A549 (cell line): ENCODE measurements around the gene TUSC2. TPM values are rescaled to one million over a fixed set of nuclear protein-coding genes. Genes with fewer than 3 reads are reported as not detected.

Experiments used
- ATAC-seq, 2 experiments: fragments of 200-7000 bp in 1 of 2; fragments of >200 bp in 1 of 2; cut with Nextera tagmentation in 1 of 2; cut with Tn5 transposase in 1 of 2; 3 replicates each; pipeline versions ENCODE4 v1.8.0 to v1.9.1; 2018 to 2020; ENCODE audit warnings: mild to moderate bottlenecking in 1 of 2, moderate library complexity in 1 of 2
- CTCF ChIA-PET: fragments of 300-600 bp; sonication (Branson Sonifier 250); formaldehyde crosslinking; extraction: SDS; loops from one replicate; lab custom pipeline; 2021; ENCODE audit warnings: antibody characterized with exemption, inconsistent platforms; lab: Yijun Ruan, JAX
- POLR2A ChIA-PET: fragments of 350-600 bp; formaldehyde crosslinking; extraction: SDS; loops from one replicate; lab custom pipeline; 2021; ENCODE audit warnings: antibody characterized with exemption, inconsistent platforms; lab: Yijun Ruan, JAX
- DNase-seq, 2 experiments: peaks; one replicate each; pipeline versions ENCODE4 v3.0.0 to v3.0.0-alpha.2; 2011 to 2016; ENCODE audit warnings: low read depth in 1 of 2, low spot score in 1 of 2
- FAIRE-seq: peaks from 2 replicates; lab custom pipeline; 2011; peaks lifted over from hg19 to GRCh38; lab: Jason Lieb, UNC
- H3K27ac ChIP-seq, 2 experiments: fragments of >200 bp; sonication (Bioruptor Twin); formaldehyde crosslinking; 3 replicates each; pipeline ENCODE4 v1.5.1; 2016 to 2017
- H3K4me1 ChIP-seq: fragments of >200 bp; sonication (Bioruptor Twin); formaldehyde crosslinking; 3 replicates; pipeline ENCODE4 v1.6.1; 2016
- H3K4me2 ChIP-seq: fragments of >200 bp; sonication (Bioruptor Twin); formaldehyde crosslinking; 3 replicates; pipeline ENCODE4 v1.6.1; 2016
- H3K4me3 ChIP-seq: fragments of >200 bp; sonication (Bioruptor Twin); formaldehyde crosslinking; 3 replicates; pipeline ENCODE4 v1.5.1; 2016
- H3K9me3 ChIP-seq: fragments of >200 bp; sonication (Bioruptor Twin); formaldehyde crosslinking; 3 replicates; pipeline ENCODE4 v1.6.1; 2016
- CBX8 ChIP-seq: fragments of 200-600 bp; sonication (generic); IDR thresholded peaks from 2 replicates; pipeline ENCODE4 v1.6.1; 2016
- CEBPB ChIP-seq, 2 experiments: fragments of >200 bp in 1 of 2; sonication (Bioruptor Twin) in 1 of 2; formaldehyde crosslinking in 1 of 2; IDR thresholded peaks; 2 replicates each; pipeline ENCODE4 v1.6.1; 2012 to 2016
- EP300 ChIP-seq, 2 experiments: fragments of >200 bp; sonication (Bioruptor Twin); formaldehyde crosslinking; IDR thresholded peaks; 2 replicates in 1 of 2; 3 replicates in 1 of 2; pipeline ENCODE4 v1.6.1; 2016 to 2017
- FOSB ChIP-seq: fragments of 250-450 bp; sonication (Bioruptor Pico); IDR thresholded peaks from 2 replicates; pipeline ENCODE4 v1.5.0; 2020; ENCODE audit warnings: mild to moderate bottlenecking, moderate library complexity
- FOXS1 ChIP-seq: fragments of 250-450 bp; sonication (Bioruptor Pico); IDR thresholded peaks from 2 replicates; pipeline ENCODE4 v1.5.0; 2020; ENCODE audit warnings: mild to moderate bottlenecking, moderate library complexity
- HDAC2 ChIP-seq: fragments of 200-600 bp; sonication (generic); IDR thresholded peaks from 2 replicates; pipeline ENCODE4 v1.6.1; 2016
- HOXB5 ChIP-seq: fragments of 250-450 bp; sonication (Bioruptor Pico); IDR thresholded peaks from 2 replicates; pipeline ENCODE4 v1.5.0; 2020; ENCODE audit warnings: mild to moderate bottlenecking, moderate library complexity
- JUNB ChIP-seq: fragments of >200 bp; sonication (Bioruptor Twin); formaldehyde crosslinking; IDR thresholded peaks from 2 replicates; pipeline ENCODE4 v1.6.1; 2016
- KDM5A ChIP-seq: fragments of 200-600 bp; sonication (generic); IDR thresholded peaks from 2 replicates; pipeline ENCODE4 v1.6.1; 2016; ENCODE audit warnings: antibody characterized with exemption, mild to moderate bottlenecking
- MAFK ChIP-seq: fragments of 450-650 bp; IDR thresholded peaks from 2 replicates; pipeline ENCODE4 v1.6.1; 2014; ENCODE audit not compliant: partially characterized antibody
- MAZ ChIP-seq: fragments of 150-350 bp; IDR thresholded peaks from 2 replicates; pipeline ENCODE4 v1.6.1; 2014; ENCODE audit warnings: antibody characterized with exemption, low read depth, low read length, borderline replicate concordance
- NR3C1 ChIP-seq: fragments of >200 bp; sonication (Bioruptor Twin); formaldehyde crosslinking; IDR thresholded peaks from 3 replicates; pipeline ENCODE4 v1.6.1; 2017
- PHF8 ChIP-seq: fragments of 200-600 bp; sonication (generic); IDR thresholded peaks from 2 replicates; pipeline ENCODE4 v1.6.1; 2016; ENCODE audit warnings: low read depth, mild to moderate bottlenecking, antibody characterized with exemption, moderate library complexity, borderline replicate concordance
- POLR2A ChIP-seq: IDR thresholded peaks from 2 replicates; pipeline ENCODE4 v1.6.1; 2012; ENCODE audit warnings: mild to moderate bottlenecking, low read length
- RFX5 ChIP-seq: fragments of 450-650 bp; IDR thresholded peaks from 2 replicates; pipeline ENCODE4 v1.7.1; 2014; ENCODE audit warnings: antibody characterized with exemption, mild to moderate bottlenecking, moderate library complexity
- RNF2 ChIP-seq: fragments of 200-600 bp; sonication (generic); IDR thresholded peaks from 2 replicates; pipeline ENCODE4 v1.6.1; 2016; ENCODE audit warnings: low read depth, mild to moderate bottlenecking, antibody characterized with exemption, moderate library complexity, borderline replicate concordance
- SMC3 ChIP-seq: fragments of >200 bp; sonication (Bioruptor Twin); formaldehyde crosslinking; IDR thresholded peaks from 3 replicates; pipeline ENCODE4 v1.6.1; 2018; ENCODE audit warnings: inconsistent platforms
- SREBF2 ChIP-seq: fragments of 450-650 bp; IDR thresholded peaks from 2 replicates; pipeline ENCODE4 v1.6.1; 2014; ENCODE audit warnings: mild to moderate bottlenecking, moderate library complexity
- TFCP2L1 ChIP-seq: fragments of 250-450 bp; sonication (Bioruptor Pico); IDR thresholded peaks from 2 replicates; pipeline ENCODE4 v1.5.0; 2021; ENCODE audit warnings: mild to moderate bottlenecking
- ZSCAN20 ChIP-seq: fragments of 250-450 bp; sonication (Bioruptor Pico); IDR thresholded peaks from 2 replicates; pipeline ENCODE4 v1.8.0; 2022; ENCODE audit warnings: mild to moderate bottlenecking, moderate library complexity
- WGBS: methylation state at CpG from one replicate; pipeline ENCODE4 v1.1.6; 2017; ENCODE audit errors: missing lambda C conversion rate; 5-methylcytosine and 5-hydroxymethylcytosine counted together
- polyA plus RNA-seq, 4 experiments: library from polyadenylated mRNA; depleted of rRNA in 3 of 4; stranded (reverse); fragments of >200 nt; fragmentation: RNase III in 1 of 4; extraction: RNeasy Plus Mini Kit Qiagen cat#74134 plus additional on column Dnase treatment in 1 of 4; gene quantifications; 2 replicates in 3 of 4; 3 replicates in 1 of 4; pipeline ENCODE4 v1.2.3, GENCODE V29; 2011 to 2017
- TF ChIP-seq, protein P1 (sequence below): fragments of 250-450 bp; sonication (Bioruptor Pico); IDR thresholded peaks from 2 replicates; pipeline ENCODE4 v1.5.0; 2021; ENCODE audit warnings: mild to moderate bottlenecking, moderate library complexity, borderline replicate concordance
- TF ChIP-seq, protein P2 (sequence below): fragments of >200 bp; sonication (Bioruptor Twin); formaldehyde crosslinking; IDR thresholded peaks from 2 replicates; pipeline ENCODE4 v1.6.1; 2016
- TF ChIP-seq, protein P3 (sequence below): fragments of 450-650 bp; IDR thresholded peaks from 2 replicates; pipeline ENCODE4 v1.6.1; 2014; ENCODE audit warnings: antibody characterized with exemption
- TF ChIP-seq, protein P4 (sequence below): fragments of 250-450 bp; sonication (Bioruptor Pico); IDR thresholded peaks from 2 replicates; pipeline ENCODE4 v1.5.0; 2020; ENCODE audit warnings: low read depth, mild to moderate bottlenecking, moderate library complexity
- TF ChIP-seq, protein P5 (sequence below): IDR thresholded peaks from 2 replicates; pipeline ENCODE4 v1.6.1; 2012

TUSC2 gene
- polyA plus RNA-seq, 2 of the 4 experiments (the other 2 are of a cell fraction): 18.2 to 23.5 TPM

DNA sequence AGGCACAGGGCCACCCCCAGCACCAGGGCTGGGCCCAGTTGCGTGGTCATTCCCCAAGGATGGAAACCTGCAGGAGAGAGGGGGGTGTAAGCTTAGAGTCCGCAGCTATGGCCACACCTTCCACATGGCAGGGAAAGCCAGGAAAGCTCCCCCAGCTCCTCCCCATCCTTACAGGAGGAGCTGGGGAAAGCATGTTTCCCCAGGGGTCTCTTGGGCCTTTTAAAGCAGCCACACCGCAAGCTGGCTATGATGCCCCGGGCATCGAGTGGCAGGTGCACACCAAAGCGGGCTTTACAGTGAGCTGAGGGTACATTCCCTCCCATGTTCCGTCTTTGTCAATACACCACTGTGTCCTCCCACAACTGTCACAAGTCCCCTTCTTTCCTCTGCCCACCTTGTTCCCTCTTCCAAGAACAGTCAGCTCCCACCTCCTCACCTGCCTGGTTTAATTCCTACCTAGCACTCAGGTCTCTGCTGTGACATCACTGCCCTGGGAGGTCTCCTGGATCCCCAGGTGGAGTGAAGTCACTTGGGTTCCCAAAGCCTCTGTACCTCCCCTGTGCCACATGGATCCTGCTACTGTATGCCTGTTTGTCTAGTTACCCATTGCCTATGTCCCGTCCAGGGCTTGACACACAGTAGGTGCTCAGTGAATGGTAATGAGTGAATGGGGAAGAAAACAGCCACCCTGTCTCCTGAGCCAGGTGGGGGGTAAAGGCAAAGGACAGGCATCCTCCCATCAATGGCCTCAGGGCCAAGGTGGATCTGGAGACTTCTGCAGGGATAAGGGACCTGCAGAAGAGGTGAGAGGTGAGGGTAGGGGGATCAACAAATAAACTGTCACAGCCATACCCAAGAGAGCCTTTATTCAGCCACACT, 32.2 kb downstream of the TUSC2 start:
- POLR2A ChIA-PET: no interaction called here
- 84% methylated on average over 8 of the region's 8 CpGs for WGBS
- FAIRE-seq (no peak), ATAC-seq (no peak), DNase-seq (no peak)
- Histone ChIP-seq H3K4me3 (no peak overlapping the region), H3K4me1 (peaks cover 26% of the 10 kb centered on the region; the same call in 2 of the 3 replicates), H3K9me3 (no peaks in the 10 kb centered on the region), H3K4me2 (no peak overlapping the region), H3K27ac (no peak overlapping the region)
- CTCF ChIA-PET: interaction anchor here (1.1 to 1.5 kb wide), 3 partner anchors 21 to 49 kb away, joined by 3 to 5 read pairs (median 4); no protein-coding TSS in a partner anchor
- TF ChIP-seq ZSCAN20 (CRISPR knock-in tag) (no peak), NR3C1 (no peak), HOXB5 (CRISPR knock-in tag) (no peak), FOSB (CRISPR knock-in tag) (no peak), FOXS1 (CRISPR knock-in tag) (no peak), HDAC2 (no peak), PHF8 (no peak), POLR2A (no peak), EP300 (IDR thresholded peaks at IDR 0.05) (no peak), KDM5A (no peak), CEBPB (IDR thresholded peaks at IDR 0.05) (no peak)
- TF ChIP-seq, protein P1, sequence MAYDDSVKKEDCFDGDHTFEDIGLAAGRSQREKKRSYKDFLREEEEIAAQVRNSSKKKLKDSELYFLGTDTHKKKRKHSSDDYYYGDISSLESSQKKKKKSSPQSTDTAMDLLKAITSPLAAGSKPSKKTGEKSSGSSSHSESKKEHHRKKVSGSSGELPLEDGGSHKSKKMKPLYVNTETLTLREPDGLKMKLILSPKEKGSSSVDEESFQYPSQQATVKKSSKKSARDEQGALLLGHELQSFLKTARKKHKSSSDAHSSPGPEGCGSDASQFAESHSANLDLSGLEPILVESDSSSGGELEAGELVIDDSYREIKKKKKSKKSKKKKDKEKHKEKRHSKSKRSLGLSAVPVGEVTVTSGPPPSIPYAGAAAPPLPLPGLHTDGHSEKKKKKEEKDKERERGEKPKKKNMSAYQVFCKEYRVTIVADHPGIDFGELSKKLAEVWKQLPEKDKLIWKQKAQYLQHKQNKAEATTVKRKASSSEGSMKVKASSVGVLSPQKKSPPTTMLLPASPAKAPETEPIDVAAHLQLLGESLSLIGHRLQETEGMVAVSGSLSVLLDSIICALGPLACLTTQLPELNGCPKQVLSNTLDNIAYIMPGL (CRISPR knock-in tag): no peak
- TF ChIP-seq, protein P2, sequence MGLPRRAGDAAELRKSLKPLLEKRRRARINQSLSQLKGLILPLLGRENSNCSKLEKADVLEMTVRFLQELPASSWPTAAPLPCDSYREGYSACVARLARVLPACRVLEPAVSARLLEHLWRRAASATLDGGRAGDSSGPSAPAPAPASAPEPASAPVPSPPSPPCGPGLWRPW: no peak
- TF ChIP-seq, protein P3, sequence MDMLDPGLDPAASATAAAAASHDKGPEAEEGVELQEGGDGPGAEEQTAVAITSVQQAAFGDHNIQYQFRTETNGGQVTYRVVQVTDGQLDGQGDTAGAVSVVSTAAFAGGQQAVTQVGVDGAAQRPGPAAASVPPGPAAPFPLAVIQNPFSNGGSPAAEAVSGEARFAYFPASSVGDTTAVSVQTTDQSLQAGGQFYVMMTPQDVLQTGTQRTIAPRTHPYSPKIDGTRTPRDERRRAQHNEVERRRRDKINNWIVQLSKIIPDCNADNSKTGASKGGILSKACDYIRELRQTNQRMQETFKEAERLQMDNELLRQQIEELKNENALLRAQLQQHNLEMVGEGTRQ: no peak
- TF ChIP-seq, protein P4, sequence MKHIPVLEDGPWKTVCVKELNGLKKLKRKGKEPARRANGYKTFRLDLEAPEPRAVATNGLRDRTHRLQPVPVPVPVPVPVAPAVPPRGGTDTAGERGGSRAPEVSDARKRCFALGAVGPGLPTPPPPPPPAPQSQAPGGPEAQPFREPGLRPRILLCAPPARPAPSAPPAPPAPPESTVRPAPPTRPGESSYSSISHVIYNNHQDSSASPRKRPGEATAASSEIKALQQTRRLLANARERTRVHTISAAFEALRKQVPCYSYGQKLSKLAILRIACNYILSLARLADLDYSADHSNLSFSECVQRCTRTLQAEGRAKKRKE: no peak

DNA sequence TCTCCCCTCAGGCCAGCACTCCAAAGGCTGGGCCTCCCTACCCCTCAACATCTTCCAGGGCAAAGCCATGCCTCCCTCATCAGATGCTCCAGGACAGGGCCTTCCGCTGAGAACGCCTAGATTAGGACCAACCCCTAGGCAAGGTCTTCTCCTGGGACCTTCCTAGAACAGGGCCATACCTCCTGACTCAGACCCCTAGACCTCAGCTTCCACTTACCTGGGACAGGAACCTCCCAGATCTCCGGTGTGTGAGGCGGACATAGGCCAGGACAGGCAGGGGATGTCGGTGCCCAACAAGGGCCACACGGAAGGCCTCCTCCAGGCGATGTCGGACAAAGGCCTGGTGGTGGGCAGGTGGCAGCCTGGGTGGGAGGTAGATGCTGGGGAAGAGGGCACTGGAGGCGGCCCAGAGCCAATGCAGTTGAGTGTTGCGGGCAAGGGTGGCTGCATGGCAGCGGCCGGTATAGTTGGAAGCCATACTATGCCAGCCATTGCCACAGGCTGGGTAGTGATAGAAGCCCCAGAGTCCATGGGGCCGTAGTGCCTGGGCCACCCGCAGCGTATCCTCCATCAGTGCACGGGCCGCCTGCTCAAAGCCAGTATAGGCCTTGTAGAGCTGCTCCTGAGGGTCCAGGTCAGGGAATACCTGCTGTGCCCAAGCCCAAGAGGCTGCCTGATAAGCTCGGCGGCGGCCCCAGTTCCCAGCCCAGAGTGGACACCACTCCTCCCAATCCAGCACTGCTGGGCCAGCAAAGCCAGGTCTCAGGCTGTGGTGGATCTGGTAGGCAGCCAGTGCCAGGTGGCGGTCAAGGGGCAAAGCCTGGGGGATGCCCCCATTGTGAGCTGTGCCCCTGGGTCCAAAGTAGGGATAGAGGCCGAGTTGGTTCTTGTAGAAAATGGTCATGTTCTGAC, 33.3 kb downstream of the TUSC2 start:
- ChIA-PET CTCF (interaction anchor here (0.6 to 1.5 kb wide), 5 partner anchors 15 to 48 kb away, joined by 3 to 5 read pairs (median 4); no protein-coding TSS in a partner anchor), POLR2A (no interaction called here)
- ATAC-seq: no peak
- TF ChIP-seq NR3C1 (no peak), MAFK (no peak)
- H3K4me1 ChIP-seq: peaks cover 21% of the 10 kb centered on the region; the same call in 2 of the 3 replicates
- 88% methylated on average over 13 of the region's 22 CpGs for WGBS
- H3K4me3 ChIP-seq: no peak overlapping the region
- FAIRE-seq: no peak
- H3K4me2 ChIP-seq: no peak overlapping the region
- H3K9me3 ChIP-seq: no peaks in the 10 kb centered on the region
- no peak for DNase-seq
- no peak overlapping the region for H3K27ac ChIP-seq

DNA sequence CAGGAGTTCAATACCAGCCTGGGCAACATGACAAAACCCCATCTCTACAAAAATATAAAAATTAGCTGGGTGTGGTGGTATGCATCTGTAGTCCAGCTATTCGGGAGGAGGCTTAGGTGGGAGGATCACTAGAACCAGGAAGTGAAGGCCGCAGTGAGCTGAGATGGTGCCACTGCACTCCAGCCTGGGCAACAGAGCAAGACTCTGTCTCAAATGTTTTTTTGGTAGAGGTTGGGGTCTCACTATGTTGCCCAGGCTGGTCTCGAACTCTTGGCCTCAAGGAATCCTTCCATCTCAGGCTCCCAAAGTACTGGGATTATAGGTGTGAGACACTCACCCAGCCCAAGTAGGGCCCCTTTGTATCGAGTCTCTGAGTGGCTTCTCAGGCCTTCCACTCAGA, 33.9 kb downstream of the TUSC2 start:
- WGBS: 91% methylated on average over 4 of the region's 4 CpGs
- Histone ChIP-seq H3K4me3 (no peak overlapping the region), H3K4me2 (no peak overlapping the region), H3K4me1 (peaks cover 21% of the 10 kb centered on the region; the same call in 2 of the 3 replicates), H3K9me3 (no peaks in the 10 kb centered on the region), H3K27ac (no peak overlapping the region)
- ATAC-seq (no peak), FAIRE-seq (no peak), DNase-seq (no peak)
- ChIA-PET CTCF (interaction anchor here (0.6 to 1.5 kb wide), 3 partner anchors 15 to 34 kb away, joined by 3 to 5 read pairs (median 3); no protein-coding TSS in a partner anchor), POLR2A (no interaction called here)
- TF ChIP-seq RFX5 (no peak), CEBPB (IDR thresholded peaks at IDR 0.05) (no peak), RNF2 (no peak), JUNB (no peak), POLR2A (no peak), MAFK (no peak), SREBF2 (no peak), SMC3 (no peak), CBX8 (no peak), TFCP2L1 (no peak), MAZ (no peak)
- TF ChIP-seq, protein P3: no peak
- TF ChIP-seq, protein P5, sequence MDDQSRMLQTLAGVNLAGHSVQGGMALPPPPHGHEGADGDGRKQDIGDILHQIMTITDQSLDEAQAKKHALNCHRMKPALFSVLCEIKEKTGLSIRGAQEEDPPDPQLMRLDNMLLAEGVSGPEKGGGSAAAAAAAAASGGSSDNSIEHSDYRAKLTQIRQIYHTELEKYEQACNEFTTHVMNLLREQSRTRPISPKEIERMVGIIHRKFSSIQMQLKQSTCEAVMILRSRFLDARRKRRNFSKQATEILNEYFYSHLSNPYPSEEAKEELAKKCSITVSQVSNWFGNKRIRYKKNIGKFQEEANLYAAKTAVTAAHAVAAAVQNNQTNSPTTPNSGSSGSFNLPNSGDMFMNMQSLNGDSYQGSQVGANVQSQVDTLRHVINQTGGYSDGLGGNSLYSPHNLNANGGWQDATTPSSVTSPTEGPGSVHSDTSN: no peak
